Measurements from ENCODE around the gene BMPR1A. TPM values are rescaled to one million over a fixed set of nuclear protein-coding genes. Genes with fewer than 3 reads are reported as not detected.

Gene BMPR1A
- total and polyA plus RNA-seq, 2 experiments from 2014 or later, result 14.2 to 82.5 TPM

GRCh38 chr10:86753638-86754434 lies 2.6 kb upstream of the BMPR1A start (continued):
- TF ChIP-seq, protein P1, sequence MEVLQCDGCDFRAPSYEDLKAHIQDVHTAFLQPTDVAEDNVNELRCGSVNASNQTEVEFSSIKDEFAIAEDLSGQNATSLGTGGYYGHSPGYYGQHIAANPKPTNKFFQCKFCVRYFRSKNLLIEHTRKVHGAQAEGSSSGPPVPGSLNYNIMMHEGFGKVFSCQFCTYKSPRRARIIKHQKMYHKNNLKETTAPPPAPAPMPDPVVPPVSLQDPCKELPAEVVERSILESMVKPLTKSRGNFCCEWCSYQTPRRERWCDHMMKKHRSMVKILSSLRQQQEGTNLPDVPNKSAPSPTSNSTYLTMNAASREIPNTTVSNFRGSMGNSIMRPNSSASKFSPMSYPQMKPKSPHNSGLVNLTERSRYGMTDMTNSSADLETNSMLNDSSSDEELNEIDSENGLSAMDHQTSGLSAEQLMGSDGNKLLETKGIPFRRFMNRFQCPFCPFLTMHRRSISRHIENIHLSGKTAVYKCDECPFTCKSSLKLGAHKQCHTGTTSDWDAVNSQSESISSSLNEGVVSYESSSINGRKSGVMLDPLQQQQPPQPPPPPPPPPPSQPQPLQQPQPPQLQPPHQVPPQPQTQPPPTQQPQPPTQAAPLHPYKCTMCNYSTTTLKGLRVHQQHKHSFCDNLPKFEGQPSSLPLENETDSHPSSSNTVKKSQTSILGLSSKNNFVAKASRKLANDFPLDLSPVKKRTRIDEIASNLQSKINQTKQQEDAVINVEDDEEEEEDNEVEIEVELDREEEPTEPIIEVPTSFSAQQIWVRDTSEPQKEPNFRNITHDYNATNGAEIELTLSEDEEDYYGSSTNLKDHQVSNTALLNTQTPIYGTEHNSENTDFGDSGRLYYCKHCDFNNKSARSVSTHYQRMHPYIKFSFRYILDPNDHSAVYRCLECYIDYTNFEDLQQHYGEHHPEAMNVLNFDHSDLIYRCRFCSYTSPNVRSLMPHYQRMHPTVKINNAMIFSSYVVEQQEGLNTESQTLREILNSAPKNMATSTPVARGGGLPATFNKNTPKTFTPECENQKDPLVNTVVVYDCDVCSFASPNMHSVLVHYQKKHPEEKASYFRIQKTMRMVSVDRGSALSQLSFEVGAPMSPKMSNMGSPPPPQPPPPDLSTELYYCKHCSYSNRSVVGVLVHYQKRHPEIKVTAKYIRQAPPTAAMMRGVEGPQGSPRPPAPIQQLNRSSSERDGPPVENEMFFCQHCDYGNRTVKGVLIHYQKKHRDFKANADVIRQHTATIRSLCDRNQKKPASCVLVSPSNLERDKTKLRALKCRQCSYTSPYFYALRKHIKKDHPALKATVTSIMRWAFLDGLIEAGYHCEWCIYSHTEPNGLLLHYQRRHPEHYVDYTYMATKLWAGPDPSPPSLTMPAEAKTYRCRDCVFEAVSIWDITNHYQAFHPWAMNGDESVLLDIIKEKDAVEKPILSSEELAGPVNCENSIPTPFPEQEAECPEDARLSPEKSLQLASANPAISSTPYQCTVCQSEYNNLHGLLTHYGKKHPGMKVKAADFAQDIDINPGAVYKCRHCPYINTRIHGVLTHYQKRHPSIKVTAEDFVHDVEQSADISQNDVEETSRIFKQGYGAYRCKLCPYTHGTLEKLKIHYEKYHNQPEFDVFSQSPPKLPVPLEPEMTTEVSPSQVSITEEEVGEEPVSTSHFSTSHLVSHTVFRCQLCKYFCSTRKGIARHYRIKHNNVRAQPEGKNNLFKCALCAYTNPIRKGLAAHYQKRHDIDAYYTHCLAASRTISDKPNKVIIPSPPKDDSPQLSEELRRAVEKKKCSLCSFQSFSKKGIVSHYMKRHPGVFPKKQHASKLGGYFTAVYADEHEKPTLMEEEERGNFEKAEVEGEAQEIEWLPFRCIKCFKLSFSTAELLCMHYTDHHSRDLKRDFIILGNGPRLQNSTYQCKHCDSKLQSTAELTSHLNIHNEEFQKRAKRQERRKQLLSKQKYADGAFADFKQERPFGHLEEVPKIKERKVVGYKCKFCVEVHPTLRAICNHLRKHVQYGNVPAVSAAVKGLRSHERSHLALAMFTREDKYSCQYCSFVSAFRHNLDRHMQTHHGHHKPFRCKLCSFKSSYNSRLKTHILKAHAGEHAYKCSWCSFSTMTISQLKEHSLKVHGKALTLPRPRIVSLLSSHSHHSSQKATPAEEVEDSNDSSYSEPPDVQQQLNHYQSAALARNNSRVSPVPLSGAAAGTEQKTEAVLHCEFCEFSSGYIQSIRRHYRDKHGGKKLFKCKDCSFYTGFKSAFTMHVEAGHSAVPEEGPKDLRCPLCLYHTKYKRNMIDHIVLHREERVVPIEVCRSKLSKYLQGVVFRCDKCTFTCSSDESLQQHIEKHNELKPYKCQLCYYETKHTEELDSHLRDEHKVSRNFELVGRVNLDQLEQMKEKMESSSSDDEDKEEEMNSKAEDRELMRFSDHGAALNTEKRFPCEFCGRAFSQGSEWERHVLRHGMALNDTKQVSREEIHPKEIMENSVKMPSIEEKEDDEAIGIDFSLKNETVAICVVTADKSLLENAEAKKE (CRISPR knock-in tag; IDR thresholded peaks at IDR 0.05), result no peak
- no peak for TF ChIP-seq ZNF331 (CRISPR knock-in tag; IDR thresholded peaks at IDR 0.05; ENCODE audit: low read depth)
- TF ChIP-seq, protein P2, sequence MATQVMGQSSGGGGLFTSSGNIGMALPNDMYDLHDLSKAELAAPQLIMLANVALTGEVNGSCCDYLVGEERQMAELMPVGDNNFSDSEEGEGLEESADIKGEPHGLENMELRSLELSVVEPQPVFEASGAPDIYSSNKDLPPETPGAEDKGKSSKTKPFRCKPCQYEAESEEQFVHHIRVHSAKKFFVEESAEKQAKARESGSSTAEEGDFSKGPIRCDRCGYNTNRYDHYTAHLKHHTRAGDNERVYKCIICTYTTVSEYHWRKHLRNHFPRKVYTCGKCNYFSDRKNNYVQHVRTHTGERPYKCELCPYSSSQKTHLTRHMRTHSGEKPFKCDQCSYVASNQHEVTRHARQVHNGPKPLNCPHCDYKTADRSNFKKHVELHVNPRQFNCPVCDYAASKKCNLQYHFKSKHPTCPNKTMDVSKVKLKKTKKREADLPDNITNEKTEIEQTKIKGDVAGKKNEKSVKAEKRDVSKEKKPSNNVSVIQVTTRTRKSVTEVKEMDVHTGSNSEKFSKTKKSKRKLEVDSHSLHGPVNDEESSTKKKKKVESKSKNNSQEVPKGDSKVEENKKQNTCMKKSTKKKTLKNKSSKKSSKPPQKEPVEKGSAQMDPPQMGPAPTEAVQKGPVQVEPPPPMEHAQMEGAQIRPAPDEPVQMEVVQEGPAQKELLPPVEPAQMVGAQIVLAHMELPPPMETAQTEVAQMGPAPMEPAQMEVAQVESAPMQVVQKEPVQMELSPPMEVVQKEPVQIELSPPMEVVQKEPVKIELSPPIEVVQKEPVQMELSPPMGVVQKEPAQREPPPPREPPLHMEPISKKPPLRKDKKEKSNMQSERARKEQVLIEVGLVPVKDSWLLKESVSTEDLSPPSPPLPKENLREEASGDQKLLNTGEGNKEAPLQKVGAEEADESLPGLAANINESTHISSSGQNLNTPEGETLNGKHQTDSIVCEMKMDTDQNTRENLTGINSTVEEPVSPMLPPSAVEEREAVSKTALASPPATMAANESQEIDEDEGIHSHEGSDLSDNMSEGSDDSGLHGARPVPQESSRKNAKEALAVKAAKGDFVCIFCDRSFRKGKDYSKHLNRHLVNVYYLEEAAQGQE (IDR thresholded peaks at IDR 0.05; ENCODE audit: unreplicated experiment), result no peak

DNA sequence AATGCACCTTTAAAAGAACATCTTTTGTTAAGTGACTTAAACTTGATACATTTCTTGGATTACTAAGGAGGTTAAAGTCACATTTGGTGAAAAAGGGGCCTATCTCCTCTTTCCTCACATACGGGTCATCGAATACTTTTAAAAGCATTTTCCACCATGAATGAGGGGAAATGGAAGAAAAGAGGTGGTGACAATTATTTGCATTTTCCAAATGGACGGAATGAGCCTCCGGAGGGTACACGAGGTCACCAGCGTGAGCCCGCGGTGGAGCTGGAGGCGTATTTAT lies 1.0 kb upstream of the BMPR1A start:
- ATAC-seq, result no peak
- H3K79me2 ChIP-seq (replicated peaks; ENCODE audit: insufficient read depth), result peaks cover 65% of the 10 kb centered on the region
- peak overlapping the region; percentile 78 for H3K4me2 ChIP-seq
- peak overlapping the region; percentile 84 for H3K4me3 Mint-ChIP-seq
- no peak for DNase-seq (ENCODE audit: low spot score)
- peak overlapping the region; percentile 95 for H3K27ac Mint-ChIP-seq
- H3K9me3 Mint-ChIP-seq, result no peaks in the 10 kb centered on the region; the same call in 2 of the 3 replicates
- H3K36me3 ChIP-seq (ENCODE audit: insufficient read depth), result no peaks in the 10 kb centered on the region
- peaks cover 11% of the 10 kb centered on the region for H3F3A ChIP-seq (replicated peaks; ENCODE audit: low read depth)
- H3K4me3 ChIP-seq, result peak overlapping the region; percentile 75
- peaks cover 39% of the 10 kb centered on the region for H3K4me1 Mint-ChIP-seq
- peak overlapping the region; percentile 92 for H3K27ac ChIP-seq (ENCODE audit: low read depth)
- H2AFZ ChIP-seq, result no peak overlapping the region
- H3K27me3 ChIP-seq (ENCODE audit: insufficient read depth), result no peaks in the 10 kb centered on the region
- peaks cover 40% of the 10 kb centered on the region for H3K4me1 ChIP-seq (ENCODE audit: insufficient read depth)
- H4K20me1 ChIP-seq (replicated peaks; ENCODE audit: insufficient read depth), result peaks cover 6% of the 10 kb centered on the region
- peaks cover 6% of the 10 kb centered on the region; the same call in 1 of the 3 replicates for H3K36me3 Mint-ChIP-seq (ENCODE audit: low read depth)
- peaks cover 6% of the 10 kb centered on the region for H3K27me3 Mint-ChIP-seq (ENCODE audit: insufficient read depth, low read depth, poor library complexity)
- no peaks in the 10 kb centered on the region for H3K9me2 ChIP-seq (ENCODE audit: insufficient read depth)
- TF ChIP-seq NANOG (IDR thresholded peaks at IDR 0.05; ENCODE audit: borderline replicate concordance) (no peak), ZNF331 (CRISPR knock-in tag; IDR thresholded peaks at IDR 0.05; ENCODE audit: low read depth) (no peak), EZH2phosphoT487 (IDR thresholded peaks at IDR 0.05; ENCODE audit: unreplicated experiment) (no peak)
